Nephron progenitor cell (in vitro differentiated cells): ENCODE measurements around the gene ZRANB3.
"Not testable (repeated sequence)": the region's sequence is repeated elsewhere in the genome, so short reads cannot be mapped to it uniquely, and the experiment has no call there.

Source experiments
- DNase-seq: peaks from one replicate; pipeline ENCODE4 v3.0.0; 2021
- H3K27ac Mint-ChIP-seq: 2 replicates; pipeline ENCODE4 v1.8.0; 2021; ENCODE audit warnings: mild to moderate bottlenecking, moderate library complexity, mixed read lengths
- H3K27me3 Mint-ChIP-seq: 2 replicates; pipeline ENCODE4 v1.8.0; 2021; ENCODE audit warnings: mild to moderate bottlenecking, low read depth, mixed read lengths; ENCODE audit not compliant: poor library complexity
- H3K36me3 Mint-ChIP-seq: 2 replicates; pipeline ENCODE4 v1.8.0; 2021; ENCODE audit warnings: low read depth, mixed read lengths
- H3K4me1 Mint-ChIP-seq: 2 replicates; pipeline ENCODE4 v1.8.0; 2021; ENCODE audit warnings: mixed read lengths
- H3K4me3 Mint-ChIP-seq: 2 replicates; pipeline ENCODE4 v1.8.0; 2021; ENCODE audit warnings: mild to moderate bottlenecking, moderate library complexity, mixed read lengths
- H3K9me3 Mint-ChIP-seq: 2 replicates; pipeline ENCODE4 v1.8.0; 2021; ENCODE audit warnings: mild to moderate bottlenecking, moderate library complexity, mixed read lengths
- CTCF ChIP-seq: fragments of 200-600 bp; sonication (generic); IDR thresholded peaks from 2 replicates; pipeline ENCODE4 v1.5.0; 2021; ENCODE audit warnings: antibody characterized with exemption

ZRANB3 gene

GRCh38 chr2:135504811-135505210, 26.2 kb downstream of the ZRANB3 start:
- Mint-ChIP-seq H3K27me3 (peaks cover 2% of the 10 kb centered on the region), H3K27ac (no peak overlapping the region), H3K9me3 (peaks cover 43% of the 10 kb centered on the region), H3K36me3 (peaks cover 83% of the 10 kb centered on the region), H3K4me1 (no peaks in the 10 kb centered on the region), H3K4me3 (no peak overlapping the region)
- TF ChIP-seq CTCF = no peak
- DNase-seq = no peak

- H3K4me1 Mint-ChIP-seq, H3K27ac Mint-ChIP-seq, H3K4me3 Mint-ChIP-seq, H3K27me3 Mint-ChIP-seq, DNase-seq: not testable (repeated sequence)
- peaks cover 98% of the 10 kb centered on the region for H3K36me3 Mint-ChIP-seq
- H3K9me3 Mint-ChIP-seq = peaks cover 49% of the 10 kb centered on the region
These were observed 32.4 kb downstream of the ZRANB3 start for GRCh38 chr2:135498588-135498987.

GRCh38 chr2:135494917-135495316, 36.1 kb downstream of the ZRANB3 start:
- no peak for DNase-seq
- no peak for TF ChIP-seq CTCF
- Mint-ChIP-seq H3K4me1 (no peaks in the 10 kb centered on the region), H3K4me3 (no peak overlapping the region), H3K9me3 (peaks cover 39% of the 10 kb centered on the region), H3K36me3 (peaks cover 89% of the 10 kb centered on the region), H3K27me3 (no peaks in the 10 kb centered on the region), H3K27ac (no peak overlapping the region)

- H3K9me3 Mint-ChIP-seq = peaks cover 40% of the 10 kb centered on the region
- no peak for TF ChIP-seq CTCF
- H3K27me3 Mint-ChIP-seq = no peaks in the 10 kb centered on the region
- H3K36me3 Mint-ChIP-seq = peaks cover 89% of the 10 kb centered on the region
- no peak overlapping the region for H3K27ac Mint-ChIP-seq
- no peak for DNase-seq
- H3K4me3 Mint-ChIP-seq = no peak overlapping the region
- no peaks in the 10 kb centered on the region for H3K4me1 Mint-ChIP-seq
These were observed 36.5 kb downstream of the ZRANB3 start for GRCh38 chr2:135494503-135494902.

- peaks cover 46% of the 10 kb centered on the region for H3K9me3 Mint-ChIP-seq
- no peak for DNase-seq
These were observed 40.6 kb downstream of the ZRANB3 start for GRCh38 chr2:135490376-135490775.

GRCh38 chr2:135485441-135485840, 45.6 kb downstream of the ZRANB3 start:
- Mint-ChIP-seq H3K4me1 (no peaks in the 10 kb centered on the region), H3K4me3 (no peak overlapping the region), H3K27ac (no peak overlapping the region), H3K27me3 (no peaks in the 10 kb centered on the region), H3K36me3 (peaks cover 69% of the 10 kb centered on the region), H3K9me3 (peaks cover 64% of the 10 kb centered on the region)
- no peak for TF ChIP-seq CTCF
- DNase-seq = no peak

More at GRCh38 chr2:135490376-135490775, 40.6 kb downstream of the ZRANB3 start:
- no peak for TF ChIP-seq CTCF
- Mint-ChIP-seq H3K27me3 (no peaks in the 10 kb centered on the region), H3K36me3 (peaks cover 88% of the 10 kb centered on the region), H3K4me1 (no peaks in the 10 kb centered on the region), H3K27ac (no peak overlapping the region), H3K4me3 (no peak overlapping the region)
